Heart left ventricle (tissue), 16 donors: ENCODE data around the gene REXO5. TPM values are rescaled to one million over a fixed set of nuclear protein-coding genes. Genes with fewer than 3 reads are reported as not detected.
A peak's percentile ranks its signal among the peaks of the same experiment; 100 is the strongest.

ENCODE experiments used
- ATAC-seq, 4 donors: fragments of 200-7000 bp; cut with Tn5 transposase; one replicate each; pipeline ENCODE4 v1.9.1; 2020 to 2022; ENCODE audit warnings: moderate library complexity in 4 of 4, mild to moderate bottlenecking in 3 of 4, moderate number of reproducible peaks in 1 of 4
- DNase-seq, 5 donors: peaks; one replicate each; pipeline ENCODE4 v3.0.0-alpha.2; 2020
- H3K27ac ChIP-seq, 12 donors: fragments of 200-600 bp; sonication (generic) in 4 of 12; one replicate each; pipeline versions ENCODE4 v1.5.0 to v1.8.0; 2016 to 2022; ENCODE audit warnings: mild to moderate bottlenecking in 2 of 12
- H3K27me3 ChIP-seq, 9 donors: fragments of 200-600 bp; sonication (generic) in 2 of 9; one replicate each; pipeline versions ENCODE4 v1.5.1 to v1.8.0; 2016 to 2022; ENCODE audit warnings: mild to moderate bottlenecking in 3 of 9
- H3K36me3 ChIP-seq, 9 donors: fragments of 200-600 bp; sonication (generic) in 2 of 9; one replicate each; pipeline versions ENCODE4 v1.5.0 to v1.8.0; 2018 to 2022; ENCODE audit warnings: mild to moderate bottlenecking in 2 of 9
- H3K4me1 ChIP-seq, 12 donors: fragments of 200-600 bp; sonication (generic) in 4 of 12; one replicate each; pipeline versions ENCODE4 v1.5.0 to v1.8.0; 2016 to 2022; ENCODE audit warnings: mild to moderate bottlenecking in 3 of 12
- H3K4me3 ChIP-seq, 12 donors: fragments of 200-600 bp; sonication (generic) in 4 of 12; one replicate each; pipeline versions ENCODE4 v1.5.0 to v1.8.0; 2017 to 2022; ENCODE audit warnings: mild to moderate bottlenecking in 9 of 12, moderate library complexity in 4 of 12
- H3K9me3 ChIP-seq, 12 donors: fragments of 200-600 bp; sonication (generic) in 4 of 12; one replicate each; pipeline versions ENCODE4 v1.5.0 to v1.8.0; 2016 to 2022; ENCODE audit warnings: mild to moderate bottlenecking in 1 of 12
- POLR2A ChIP-seq, 2 donors: fragments of 450-650 bp; IDR thresholded peaks; one replicate each; pipeline ENCODE4 v1.6.1; 2017; ENCODE audit warnings: antibody characterized with exemption in 2 of 2, mild to moderate bottlenecking in 2 of 2, moderate library complexity in 2 of 2
- WGBS, 4 donors: extraction: QIAGEN DNeasy Blood & Tissue Kit in 2 of 4; methylation state at CpG; one replicate each; pipeline versions ENCODE4 v1.1.5 to v1.1.7; 2013 to 2018; 5-methylcytosine and 5-hydroxymethylcytosine counted together
- intact Hi-C, 10 donors: fragments of 100-400 bp; cut with DNase I; formaldehyde crosslinking; loops; one replicate each; pipeline versions ENCODE4 v1.11.1 to v1.14.2; 2022
- polyA plus RNA-seq, 2 donors: library from polyadenylated mRNA; stranded (reverse); fragments of 200-250 nt; gene quantifications; one replicate each; pipeline ENCODE4 v1.2.3, GENCODE V29; 2013
- total RNA-seq, 9 donors: library from RNA; depleted of rRNA in 2 of 9; stranded (reverse); fragments of >200 nt in 2 of 9; fragmentation: NEBNext Ultra II Directional in 3 of 9; extraction: Animal tissue kit (Norgen Biotek cat#: 25700) in 3 of 9; gene quantifications; one replicate each; pipeline versions ENCODE4 v1.1.0 to v1.2.4, GENCODE V29; 2016 to 2023
- TF ChIP-seq, protein P1 (sequence below), 12 donors: fragments of 200-600 bp; sonication (generic) in 4 of 12; IDR thresholded peaks; one replicate each; pipeline versions ENCODE4 v1.5.0 to v1.8.0; 2018 to 2022; ENCODE audit warnings: antibody characterized with exemption in 12 of 12, mild to moderate bottlenecking in 5 of 12
- donor health status: ischemic (EF 13 %, LVEDD 7.1; RV severe dilation, severe dysfunction).
- donor health status: healthy with polysubstance abuse.
- donor health status: DM: no; HTN: yes; CAD: no.
- donor health status: DM: no; HTN: no; CAD: no.
- donor health status: ischemic (EF 25% LVEDD 6.9; RV normal size, moderate dysfunction).
- donor health status: ischemic (EF 25% LVEDD 5.7; RV mildly dilated, moderate dysfunction).
- donor health status: healthy.
- donor health status: DM: yes; HTN: yes; CAD: no.
- donor health status: ischemic (EF 35%, LVEDD 5.7; RV mildly dilated, moderate dysfunction).
- donor health status: nonischemic (EF 11% LVEDD 7.7; RV severe dilation, severe dysfunction).
- donor health status: DM: yes; HTN: yes; CAD: no.
- donor health status: PGD.
- donor health status: ischemic (EF 29% LVEDD 5.4; RV normal size, mild dysfunction).
- donor health status: nonischemic (EF 23%, LVEDD 6.1; RV moderate dilation, normal function).

The REXO5 gene
- total and polyA plus RNA-seq, 11 donors, result 1.6 to 7.5 (median 3.5) TPM

DNA sequence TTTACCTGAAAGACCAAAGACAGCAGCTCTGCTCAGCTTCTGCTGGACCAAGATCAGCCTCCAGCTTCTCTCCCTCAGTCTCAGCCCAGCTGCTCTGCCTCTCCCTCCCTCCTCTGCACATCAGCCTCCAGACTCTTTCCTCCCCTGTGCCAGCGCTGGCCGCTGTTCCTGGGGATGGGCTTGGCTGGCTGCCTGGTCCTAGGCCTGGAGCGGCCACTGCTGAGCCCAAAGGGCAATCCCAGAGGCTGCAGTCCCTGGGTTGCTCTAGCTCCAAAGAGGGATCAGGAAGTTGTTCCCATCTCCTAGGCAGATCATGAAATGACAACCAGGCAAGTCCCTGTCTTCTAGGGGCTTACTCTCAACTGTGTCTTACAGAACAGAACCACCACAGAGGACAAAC lies 62.6 kb downstream of the REXO5 start:
- Histone ChIP-seq H3K4me3 (no peak overlapping the region), H3K36me3 (peaks cover 0 to 4% (median 0%) of the 10 kb centered on the region in 9 donors), H3K27me3 (no peaks in the 10 kb centered on the region), H3K9me3 (no peaks in the 10 kb centered on the region), H3K4me1 (peaks cover 9 to 93% (median 73%) of the 10 kb centered on the region in 12 donors), H3K27ac (peak overlapping the region; percentile 24 to 85 (median 60))
- ATAC-seq, result peak; percentile 92 to 96 (median 94)
- peak; percentile 86 to 94 (median 93) for DNase-seq
- 0 to 18% (median 8%) methylated on average over 3 of the region's 3 CpGs for WGBS, 4 donors
- intact Hi-C loops, result loop anchor here in 6 of 10 donors (5.0 kb wide), 2 partner anchors 33 to 38 kb away; partner anchors contain the start of genes DCUN1D3 (in 5 of the 6) and LYRM1 (in 5 of the 6)
- TF ChIP-seq, protein P1, sequence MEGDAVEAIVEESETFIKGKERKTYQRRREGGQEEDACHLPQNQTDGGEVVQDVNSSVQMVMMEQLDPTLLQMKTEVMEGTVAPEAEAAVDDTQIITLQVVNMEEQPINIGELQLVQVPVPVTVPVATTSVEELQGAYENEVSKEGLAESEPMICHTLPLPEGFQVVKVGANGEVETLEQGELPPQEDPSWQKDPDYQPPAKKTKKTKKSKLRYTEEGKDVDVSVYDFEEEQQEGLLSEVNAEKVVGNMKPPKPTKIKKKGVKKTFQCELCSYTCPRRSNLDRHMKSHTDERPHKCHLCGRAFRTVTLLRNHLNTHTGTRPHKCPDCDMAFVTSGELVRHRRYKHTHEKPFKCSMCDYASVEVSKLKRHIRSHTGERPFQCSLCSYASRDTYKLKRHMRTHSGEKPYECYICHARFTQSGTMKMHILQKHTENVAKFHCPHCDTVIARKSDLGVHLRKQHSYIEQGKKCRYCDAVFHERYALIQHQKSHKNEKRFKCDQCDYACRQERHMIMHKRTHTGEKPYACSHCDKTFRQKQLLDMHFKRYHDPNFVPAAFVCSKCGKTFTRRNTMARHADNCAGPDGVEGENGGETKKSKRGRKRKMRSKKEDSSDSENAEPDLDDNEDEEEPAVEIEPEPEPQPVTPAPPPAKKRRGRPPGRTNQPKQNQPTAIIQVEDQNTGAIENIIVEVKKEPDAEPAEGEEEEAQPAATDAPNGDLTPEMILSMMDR (IDR thresholded peaks at IDR 0.05), result no peak
- TF ChIP-seq POLR2A (IDR thresholded peaks at IDR 0.05), result no peak

- intact Hi-C loops, result no loop called here
- H3K9me3 ChIP-seq, result no peaks in the 10 kb centered on the region
- DNase-seq (no peak), ATAC-seq (no peak)
- H3K4me1 ChIP-seq, result peaks cover 14 to 98% (median 81%) of the 10 kb centered on the region in 12 donors
- TF ChIP-seq POLR2A (IDR thresholded peaks at IDR 0.05), result no peak
- TF ChIP-seq, protein P1 (IDR thresholded peaks at IDR 0.05), result no peak
- H3K27me3 ChIP-seq, result no peaks in the 10 kb centered on the region
- H3K27ac ChIP-seq, result peak overlapping the region in 10 of 12 donors; percentile 1 to 85 (median 41)
- H3K36me3 ChIP-seq, result peaks cover 0 to 4% (median 0%) of the 10 kb centered on the region in 9 donors
- WGBS, 4 donors, result 47 to 66% (median 58%) methylated on average over 2 of the region's 2 CpGs
- no peak overlapping the region for H3K4me3 ChIP-seq
Measured at GRCh38 chr16:20870122-20870820, 63.9 kb downstream of the REXO5 start.

DNA sequence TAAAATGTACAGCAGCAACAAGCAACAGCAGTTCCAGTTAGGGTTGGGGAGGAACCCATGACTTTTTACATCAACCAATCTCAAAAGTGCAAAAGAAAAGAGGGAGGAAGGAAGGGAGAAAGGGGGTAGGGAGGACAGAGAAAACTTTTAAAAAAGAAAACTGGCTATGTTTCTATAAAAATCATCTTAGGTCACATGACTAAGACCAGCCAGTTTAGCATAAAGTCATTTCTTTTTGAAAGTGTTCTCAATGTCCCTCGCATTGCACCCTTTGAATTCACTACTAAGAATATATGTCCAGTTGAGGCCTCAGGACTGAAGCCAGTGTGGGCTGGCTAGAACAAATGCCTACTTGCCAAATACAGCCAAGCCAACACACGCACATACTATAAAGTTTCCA lies 64.9 kb downstream of the REXO5 start:
- WGBS, 4 donors, result 37 to 91% (median 58%) methylated on average over 2 of the region's 2 CpGs
- Histone ChIP-seq H3K4me1 (peaks cover 14 to 95% (median 74%) of the 10 kb centered on the region in 12 donors), H3K27me3 (no peaks in the 10 kb centered on the region), H3K4me3 (no peak overlapping the region), H3K9me3 (no peaks in the 10 kb centered on the region), H3K27ac (peak overlapping the region in 6 of 12 donors; percentile 13 to 85 (median 43)), H3K36me3 (peaks cover 0 to 4% (median 0%) of the 10 kb centered on the region in 9 donors)
- no peak for DNase-seq
- intact Hi-C loops, result no loop called here
- no peak for ATAC-seq
- no peak for TF ChIP-seq POLR2A (IDR thresholded peaks at IDR 0.05)

DNA sequence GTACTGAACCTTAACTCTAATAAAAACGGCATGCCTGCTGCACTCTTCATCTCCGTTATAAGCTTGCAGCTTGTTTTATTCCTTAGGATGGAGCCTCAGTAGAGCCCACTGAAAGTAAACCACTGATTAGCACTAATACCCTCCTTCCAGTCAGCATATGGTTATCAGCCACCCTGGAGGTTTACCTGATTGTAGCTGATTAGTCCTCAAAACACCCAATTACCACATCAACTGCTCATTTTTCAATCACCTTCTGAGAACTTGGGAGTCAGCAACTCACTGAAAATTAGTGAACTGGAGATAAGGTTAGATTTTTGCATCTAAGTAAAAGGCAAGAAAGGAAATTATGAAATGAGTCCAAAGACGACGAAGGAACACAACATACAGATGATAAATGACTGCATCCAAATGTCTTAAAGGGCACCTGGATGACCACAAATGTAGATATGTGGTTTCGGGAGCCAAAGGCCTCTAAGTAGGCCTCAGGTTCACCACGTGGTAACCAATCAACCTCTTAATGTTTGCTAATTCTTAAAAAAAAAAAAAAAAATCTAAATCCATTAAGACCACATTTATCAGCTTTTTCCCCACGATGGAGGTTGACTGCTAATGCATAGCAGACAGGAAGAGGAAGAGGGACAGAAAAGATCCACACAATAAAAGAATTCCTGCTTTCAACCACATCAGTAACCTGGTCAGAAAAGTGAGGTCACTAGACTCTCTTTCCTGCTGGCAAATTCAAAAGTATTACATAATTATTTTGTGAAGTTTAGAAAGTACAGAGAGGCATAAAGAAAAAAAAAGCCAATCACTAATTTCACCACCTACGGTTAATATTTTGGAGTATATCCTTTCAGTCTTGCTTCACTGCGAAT lies 65.9 kb downstream of the REXO5 start:
- ATAC-seq, result no peak
- Histone ChIP-seq H3K27ac (peak overlapping the region in 1 of 12 donors; percentile 27), H3K4me3 (no peak overlapping the region), H3K9me3 (no peaks in the 10 kb centered on the region), H3K36me3 (peaks cover 0 to 4% (median 0%) of the 10 kb centered on the region in 9 donors), H3K4me1 (peaks cover 14 to 87% (median 64%) of the 10 kb centered on the region in 12 donors), H3K27me3 (no peaks in the 10 kb centered on the region)
- 76 to 86% (median 82%) methylated on average over 9 of the region's 9 CpGs for WGBS, 4 donors
- intact Hi-C loops, result no loop called here
- DNase-seq, result no peak
- no peak for TF ChIP-seq POLR2A (IDR thresholded peaks at IDR 0.05)
- TF ChIP-seq, protein P1 (IDR thresholded peaks at IDR 0.05), result no peak
